HG02981 (cell line): ENCODE results near the gene MTO1.
"Not testable (repeated sequence)": the region's sequence is repeated elsewhere in the genome, so short reads cannot be mapped to it uniquely, and the experiment has no call there.

ENCODE experiments used
- ATAC-seq: cut with Tn5 transposase; IDR thresholded peaks from one replicate; pipeline ENCODE4 v1.9.1; 2021; ENCODE audit warnings: mild to moderate bottlenecking, moderate library complexity; ENCODE audit not compliant: unreplicated experiment

The MTO1 gene, protein sequence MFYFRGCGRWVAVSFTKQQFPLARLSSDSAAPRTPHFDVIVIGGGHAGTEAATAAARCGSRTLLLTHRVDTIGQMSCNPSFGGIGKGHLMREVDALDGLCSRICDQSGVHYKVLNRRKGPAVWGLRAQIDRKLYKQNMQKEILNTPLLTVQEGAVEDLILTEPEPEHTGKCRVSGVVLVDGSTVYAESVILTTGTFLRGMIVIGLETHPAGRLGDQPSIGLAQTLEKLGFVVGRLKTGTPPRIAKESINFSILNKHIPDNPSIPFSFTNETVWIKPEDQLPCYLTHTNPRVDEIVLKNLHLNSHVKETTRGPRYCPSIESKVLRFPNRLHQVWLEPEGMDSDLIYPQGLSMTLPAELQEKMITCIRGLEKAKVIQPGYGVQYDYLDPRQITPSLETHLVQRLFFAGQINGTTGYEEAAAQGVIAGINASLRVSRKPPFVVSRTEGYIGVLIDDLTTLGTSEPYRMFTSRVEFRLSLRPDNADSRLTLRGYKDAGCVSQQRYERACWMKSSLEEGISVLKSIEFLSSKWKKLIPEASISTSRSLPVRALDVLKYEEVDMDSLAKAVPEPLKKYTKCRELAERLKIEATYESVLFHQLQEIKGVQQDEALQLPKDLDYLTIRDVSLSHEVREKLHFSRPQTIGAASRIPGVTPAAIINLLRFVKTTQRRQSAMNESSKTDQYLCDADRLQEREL

GRCh38 chr6:73461537-73462350, at the start of gene MTO1:
MTO1 (plus strand) TSS chr6:73461737; CDS start chr6:73461855, 118 bp downstream.
- ATAC-seq: peak; percentile 92

DNA sequence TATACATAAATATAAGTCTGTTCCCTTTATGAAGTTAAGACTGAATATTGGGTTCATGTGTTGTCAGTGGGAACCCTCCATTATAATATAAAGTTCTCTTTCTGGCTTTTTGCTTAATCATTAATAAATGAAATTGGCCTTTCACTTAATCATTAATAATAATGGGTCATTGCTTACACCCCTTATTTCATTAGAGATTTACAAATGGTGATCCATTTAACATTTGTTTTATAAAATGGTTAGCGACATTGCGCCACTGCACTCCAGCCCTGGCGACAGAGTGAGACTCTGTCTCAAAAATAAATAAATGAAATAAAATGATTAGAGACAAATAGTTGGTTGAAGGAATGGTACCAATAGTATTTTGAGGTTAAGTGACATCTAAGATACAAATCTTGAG, 48.4 kb upstream of the MTO1 start:
- no peak for ATAC-seq

DNA sequence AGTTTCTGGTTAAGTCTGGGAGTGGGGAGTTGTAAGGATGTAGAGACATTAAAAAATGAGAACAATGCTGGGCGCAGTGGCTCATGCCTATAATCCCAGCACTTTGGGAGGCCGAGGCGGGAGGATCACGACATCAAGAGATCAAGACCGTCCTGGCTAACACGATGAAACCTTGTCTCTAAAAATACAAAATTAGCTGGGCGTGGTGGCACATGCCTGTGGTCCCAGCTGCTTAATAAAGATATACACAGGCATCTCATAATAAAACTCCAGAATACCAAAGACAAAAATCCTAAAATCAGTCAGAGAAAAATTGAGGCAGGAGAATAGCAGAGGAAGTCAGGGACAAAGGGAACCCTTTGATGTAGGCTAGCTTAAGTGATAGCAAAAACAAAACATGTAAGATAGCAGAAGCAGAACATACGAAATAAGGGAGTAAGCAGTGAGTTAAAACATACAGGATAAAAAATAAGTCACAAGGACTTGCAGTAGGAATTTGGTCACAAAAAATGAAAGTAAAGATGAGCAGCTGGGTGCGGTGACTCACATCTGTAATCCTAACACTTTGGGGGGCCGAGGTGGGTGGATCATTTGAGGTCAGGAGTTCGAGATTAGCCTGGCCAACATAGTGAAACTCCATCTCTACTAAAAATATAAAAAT, 43.3 kb upstream of the MTO1 start:
- ATAC-seq: no peak

GRCh38 chr6:73421534-73421933, 40.0 kb upstream of the MTO1 start:
- ATAC-seq: no peak

GRCh38 chr6:73435236-73435635, 26.3 kb upstream of the MTO1 start:
- no peak for ATAC-seq

GRCh38 chr6:73443555-73443954, 18.0 kb upstream of the MTO1 start:
- ATAC-seq: no peak

DNA sequence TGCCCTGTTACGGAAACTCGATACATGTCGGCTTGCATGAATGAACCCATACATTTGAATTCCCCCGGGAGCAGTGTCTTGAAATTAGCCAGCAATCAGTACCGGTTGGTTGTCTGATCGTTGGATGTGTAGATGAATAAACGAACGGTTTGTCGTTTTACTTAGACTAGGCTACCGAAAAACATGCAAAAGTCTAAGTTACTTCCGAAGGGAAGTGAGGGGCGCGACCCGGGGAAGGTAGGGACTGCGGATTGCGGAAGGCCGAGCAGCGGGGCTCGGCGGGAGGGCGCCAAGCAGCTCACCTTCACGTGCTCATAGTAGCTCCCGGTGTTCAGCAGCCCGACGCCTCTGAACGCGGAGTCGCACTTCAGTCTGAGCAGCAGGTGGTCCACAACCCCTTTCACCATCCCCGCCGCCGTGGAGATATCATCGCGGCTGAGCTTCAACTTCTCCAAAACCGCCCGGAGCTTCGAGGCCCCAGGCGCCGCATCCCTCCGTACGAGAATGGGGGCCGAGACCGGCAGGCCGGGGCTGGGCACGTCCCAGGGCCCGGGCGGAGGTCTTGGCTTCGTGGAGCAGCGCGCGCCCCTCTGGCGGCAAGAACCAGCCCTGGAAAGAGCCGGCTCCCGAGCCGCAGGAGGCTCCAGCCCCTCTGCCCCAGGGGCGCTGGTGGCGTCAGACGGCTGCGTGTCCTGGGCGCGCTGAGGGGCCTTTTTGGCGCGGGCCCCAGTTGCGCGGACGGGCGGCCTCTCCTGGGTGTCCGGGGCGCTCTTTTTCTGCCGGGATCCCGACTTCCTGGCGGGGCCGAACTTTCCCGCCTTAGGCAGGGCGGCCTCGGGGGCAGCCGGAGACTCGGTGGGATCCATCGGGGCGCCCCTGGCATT, 10.1 kb upstream of the MTO1 start:
- ATAC-seq: peak; percentile 50

DNA sequence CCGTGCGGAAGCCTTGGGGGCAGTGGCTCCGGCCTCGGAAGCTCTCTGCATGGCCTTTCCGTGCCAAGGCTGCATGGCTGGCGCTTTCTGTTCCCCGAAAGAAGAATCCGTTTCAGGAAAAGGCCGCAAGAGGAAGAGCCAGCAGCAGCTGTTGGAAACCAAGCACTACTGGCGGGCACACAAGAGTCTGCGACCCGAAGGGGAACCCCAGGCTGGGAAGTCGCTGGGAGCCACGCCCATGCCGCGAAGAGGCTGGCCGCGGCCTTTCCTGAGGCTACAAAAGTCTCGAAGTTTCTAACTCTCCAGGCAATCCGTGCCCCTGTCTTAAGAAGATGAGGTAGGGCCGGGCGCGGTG, 9.5 kb upstream of the MTO1 start, which contains the start of gene CGAS:
TSS of gene CGAS (minus strand) at position 191 of the 355 bp plus-strand sequence. CDS start at position 75, 116 bp downstream.
- ATAC-seq: peak; percentile 66

GRCh38 chr6:73455865-73456629, 5.5 kb upstream of the MTO1 start:
- ATAC-seq: no peak

GRCh38 chr6:73459474-73459873, 2.1 kb upstream of the MTO1 start:
- not testable (repeated sequence) for ATAC-seq

DNA sequence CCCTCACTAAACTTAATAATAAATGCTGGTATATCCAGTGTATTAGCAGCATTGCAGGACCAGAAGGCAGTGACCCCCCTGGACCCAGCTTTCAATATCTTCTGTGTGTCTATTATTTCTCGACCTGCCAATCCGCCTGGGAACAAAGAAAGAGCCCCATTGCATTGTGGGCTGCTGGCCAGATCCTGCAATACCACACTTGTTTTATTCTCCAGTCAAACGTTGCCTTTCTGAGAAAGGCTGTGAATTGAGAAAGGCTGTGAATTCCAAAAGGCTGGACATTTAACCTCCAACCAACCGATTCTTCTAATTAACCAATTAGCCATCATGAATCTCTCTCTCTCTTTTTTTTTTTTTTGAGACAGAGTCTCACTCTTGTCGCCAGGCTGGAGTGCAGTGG, 1.5 kb upstream of the MTO1 start:
- no peak for ATAC-seq

- peak; percentile 96 for ATAC-seq
Measured at GRCh38 chr6:73471686-73472290, 10.3 kb downstream of the MTO1 start.

DNA sequence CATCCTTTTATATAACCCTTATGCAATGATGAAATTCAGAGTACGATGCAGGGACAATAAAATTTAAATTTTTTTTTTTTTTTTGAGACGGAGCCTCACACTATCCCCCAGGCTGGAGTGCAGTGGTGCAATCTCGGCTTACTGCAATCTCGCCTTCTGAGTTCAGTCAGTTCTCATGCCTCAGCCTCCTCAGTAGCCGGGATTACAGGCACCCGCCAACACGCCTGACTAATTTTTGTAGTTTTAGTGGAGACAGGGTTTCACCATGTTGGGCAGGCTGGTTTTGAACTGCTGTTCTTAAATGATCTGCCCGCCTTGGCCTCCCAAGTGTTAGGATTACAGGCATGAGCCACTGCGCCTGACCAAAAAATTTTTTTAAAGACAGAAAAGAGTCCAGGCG, 15.2 kb downstream of the MTO1 start:
- no peak for ATAC-seq

DNA sequence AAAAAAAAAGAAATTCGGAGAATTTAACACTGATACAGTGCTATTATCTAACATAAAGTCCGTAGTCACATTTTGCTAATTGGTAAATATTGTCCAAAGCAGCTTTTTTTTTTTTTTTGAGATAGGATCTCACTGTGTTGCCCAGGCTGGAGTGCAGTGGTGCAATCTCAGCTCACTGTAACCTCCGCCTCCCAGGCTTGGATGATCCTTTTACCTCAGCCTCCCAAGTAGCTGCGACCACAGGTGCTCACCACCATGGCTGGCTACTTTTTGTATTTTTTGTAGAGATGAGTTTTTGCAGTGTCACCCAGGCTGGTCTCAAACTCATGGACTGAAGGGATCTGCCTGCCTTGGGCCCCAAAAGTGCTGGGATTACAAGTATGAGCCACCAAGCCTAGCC, 15.9 kb downstream of the MTO1 start:
- ATAC-seq: no peak

DNA sequence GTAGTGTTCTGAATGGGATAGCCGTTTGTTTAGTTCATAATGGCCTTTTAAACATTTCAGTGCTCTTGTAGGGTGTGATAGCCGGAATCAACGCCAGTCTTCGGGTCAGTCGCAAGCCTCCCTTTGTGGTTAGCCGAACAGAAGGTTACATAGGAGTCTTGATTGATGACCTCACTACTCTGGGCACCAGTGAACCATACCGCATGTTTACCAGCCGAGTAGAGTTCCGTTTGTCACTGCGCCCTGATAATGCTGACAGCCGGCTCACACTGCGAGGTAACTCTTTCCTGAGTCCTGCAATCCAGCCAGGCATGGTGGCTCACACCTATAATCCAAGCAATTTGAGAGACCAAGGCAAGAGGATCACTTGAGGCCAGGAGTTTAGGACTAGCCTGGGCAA, 20.4 kb downstream of the MTO1 start:
- ATAC-seq: no peak

GRCh38 chr6:73484438-73484837, 22.9 kb downstream of the MTO1 start:
- ATAC-seq: no peak

GRCh38 chr6:73487473-73487872, 25.9 kb downstream of the MTO1 start:
- ATAC-seq: no peak

- no peak for ATAC-seq
Measured at GRCh38 chr6:73491377-73491776, 29.8 kb downstream of the MTO1 start.

DNA sequence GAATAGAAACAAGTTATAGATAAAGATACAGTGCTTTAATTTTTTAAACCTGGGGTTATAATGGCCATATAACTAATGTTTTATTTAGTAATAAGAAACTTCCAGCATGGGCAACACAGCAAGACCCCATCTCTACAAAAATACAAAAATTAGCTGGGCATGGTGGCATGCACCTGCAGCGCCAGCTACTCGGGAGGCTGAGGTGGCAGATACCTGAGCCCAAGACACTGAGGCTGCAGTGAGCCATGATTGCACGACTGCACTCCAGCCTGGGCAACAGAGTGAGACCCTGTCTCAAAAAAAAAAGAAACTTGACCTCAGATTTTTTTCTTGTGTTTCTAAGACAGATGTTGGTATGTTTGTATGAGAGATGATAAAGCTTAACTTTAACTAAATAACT, 36.4 kb downstream of the MTO1 start:
- no peak for ATAC-seq
